NCI-H1694 treated with DMSO at 0.1 percent for 48 hours (cell line): ENCODE measurements around the gene SDHA.
"Not testable (repeated sequence)": the region's sequence is repeated elsewhere in the genome, so short reads cannot be mapped to it uniquely, and the experiment has no call there.

Experiments used
- DNase-seq: peaks from one replicate; lab custom pipeline; 2025; lab: John Stamatoyannopoulos, UW

The SDHA gene

GRCh38 chr5:300691-301435 is 82.7 kb downstream of the SDHA start:
- not testable (repeated sequence) for DNase-seq

DNA sequence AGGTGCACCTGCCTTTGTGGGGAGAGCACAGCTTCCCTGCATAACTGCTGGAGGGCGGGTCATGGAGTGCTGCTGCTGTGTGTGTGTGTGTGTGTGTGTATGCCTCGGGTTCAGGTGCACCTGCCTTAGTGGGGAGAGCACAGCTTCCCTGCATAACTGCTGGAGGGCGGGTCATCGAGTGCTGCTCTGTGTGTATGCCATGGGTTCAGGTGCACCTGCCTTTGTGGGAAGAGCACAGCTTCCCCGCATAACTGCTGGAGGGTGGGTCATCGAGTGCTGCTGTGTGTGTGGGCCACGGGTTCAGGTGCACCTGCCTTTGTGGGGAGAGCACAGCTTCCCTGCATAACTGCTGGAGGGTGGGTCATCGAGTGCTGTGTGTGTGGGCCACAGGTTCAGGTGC is 84.3 kb downstream of the SDHA start:
- not testable (repeated sequence) for DNase-seq

DNA sequence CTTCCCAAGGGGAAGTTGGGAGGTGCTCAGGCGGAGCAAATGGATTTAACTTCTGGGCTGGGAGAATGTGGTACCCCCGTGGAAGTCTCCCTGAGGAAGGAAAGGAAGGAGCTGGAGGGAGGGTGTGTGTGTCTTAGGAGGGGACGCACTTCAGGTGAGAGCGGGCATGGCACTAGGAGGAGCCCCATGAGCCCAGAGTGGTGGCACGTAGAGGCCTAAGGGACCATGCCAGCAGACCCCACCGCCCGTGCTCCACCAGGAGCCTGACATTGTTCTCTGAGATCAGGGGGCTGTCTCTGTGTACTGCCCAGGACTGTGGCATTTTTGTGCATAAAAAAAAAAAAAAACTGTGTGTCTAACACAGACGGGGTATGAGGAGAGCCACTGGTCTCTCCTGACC is 84.8 kb downstream of the SDHA start:
- DNase-seq: no peak

DNA sequence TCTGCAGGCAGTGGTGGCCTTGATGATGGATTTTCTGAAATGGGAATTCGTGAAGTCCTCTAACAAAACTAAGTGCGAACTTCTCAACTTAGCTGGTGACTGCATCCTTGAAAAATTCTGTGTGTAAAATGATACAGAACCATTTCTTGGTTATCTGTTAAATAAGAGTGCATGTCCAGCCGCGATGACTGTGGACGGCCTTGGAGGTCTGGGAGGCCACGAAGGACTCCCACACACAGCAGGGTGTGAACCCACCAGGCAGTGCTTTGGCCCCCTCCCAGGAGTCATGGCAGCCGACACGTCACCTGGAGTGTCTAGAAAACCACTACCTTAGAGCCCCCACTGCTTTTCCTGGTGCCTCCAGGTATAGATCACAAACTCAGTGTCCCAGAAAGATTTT is 85.6 kb downstream of the SDHA start:
- not testable (repeated sequence) for DNase-seq

DNA sequence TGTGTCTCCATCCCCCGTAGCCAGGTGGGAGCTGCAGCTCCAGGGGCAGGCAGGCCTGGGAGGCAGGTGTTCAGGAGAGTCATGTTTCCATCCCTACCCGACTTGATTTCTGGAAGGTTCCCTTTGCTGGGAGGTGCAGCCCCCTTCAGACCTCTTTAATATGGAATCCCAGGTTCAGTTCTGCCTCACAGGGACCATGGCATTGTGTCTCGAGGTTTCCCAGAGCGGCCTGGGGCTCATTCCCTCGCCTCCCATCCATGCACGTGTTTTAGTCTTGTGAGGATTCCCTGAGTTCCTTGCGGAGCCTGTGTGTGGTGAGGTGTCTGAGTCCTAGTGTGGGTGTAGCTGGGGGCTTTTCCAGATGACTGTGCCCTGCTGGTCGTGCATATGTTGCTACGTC is 86.9 kb downstream of the SDHA start:
- no peak for DNase-seq

DNA sequence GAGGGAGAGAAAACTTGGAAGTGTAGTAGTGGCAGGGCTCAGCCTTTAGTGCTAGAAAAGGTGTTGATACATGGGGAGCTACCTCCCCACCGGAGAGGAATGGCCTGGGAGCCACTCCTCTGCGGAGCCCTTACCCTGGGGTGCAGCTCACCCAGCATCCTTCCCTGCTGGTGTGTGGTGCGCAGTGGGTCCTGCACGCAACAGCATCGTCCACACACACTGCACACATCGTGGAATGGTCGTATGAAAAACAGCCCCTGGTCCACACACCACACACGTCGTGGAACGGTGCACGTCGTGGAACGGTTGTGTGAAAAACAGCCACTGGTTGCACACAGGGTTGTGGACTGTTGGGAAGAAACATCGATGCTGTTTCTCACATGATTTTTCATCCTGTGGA is 87.3 kb downstream of the SDHA start:
- DNase-seq: no peak

GRCh38 chr5:306011-306805 is 88.1 kb downstream of the SDHA start:
- DNase-seq: no peak
